ENCODE measurements around the gene ASPG.

DNA sequence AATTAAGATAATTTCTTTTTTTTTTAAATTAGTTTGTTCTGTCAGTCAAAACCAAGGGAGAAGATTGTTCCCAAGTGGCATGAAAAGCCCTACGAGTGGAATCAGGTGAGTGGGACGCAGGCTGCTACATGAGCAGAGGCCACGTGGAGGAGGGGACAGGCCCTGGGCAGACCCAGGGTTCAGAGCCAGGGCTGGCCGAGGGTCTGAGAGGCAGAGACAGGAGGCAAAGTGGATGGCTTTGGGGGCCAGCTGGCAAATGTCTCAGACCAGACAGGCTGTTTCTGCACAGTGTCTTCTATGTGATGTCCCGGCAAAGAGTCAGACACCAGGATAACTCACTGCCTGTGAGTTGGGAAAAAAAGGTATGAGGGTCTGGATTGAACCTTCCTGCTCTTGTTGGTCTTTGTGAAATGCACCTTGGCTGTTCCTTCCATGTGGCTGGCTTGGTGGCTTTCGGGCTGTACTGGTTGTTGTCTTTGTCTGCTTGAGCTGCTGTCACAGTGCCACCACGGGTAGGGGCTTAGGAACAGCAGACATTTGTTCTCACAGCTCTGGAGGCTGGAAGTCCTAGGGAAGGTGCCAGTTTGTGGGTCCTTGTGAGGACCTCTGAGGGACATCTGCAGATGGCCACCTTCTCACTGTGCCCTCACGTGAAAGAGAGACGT is 35.8 kb upstream of the ASPG start:
- TF ChIP-seq PATZ1 (CRISPR knock-in tag; IDR thresholded peaks at IDR 0.05; ENCODE audit: borderline replicate concordance), result no peak
- no peak for TF ChIP-seq CSDC2 (CRISPR knock-in tag; IDR thresholded peaks at IDR 0.05)
